ENCODE results near the gene TAF10. TPM values are rescaled to one million over a fixed set of nuclear protein-coding genes. Genes with fewer than 3 reads are reported as not detected.

The TAF10 gene
- polyA plus RNA-seq, 1 donor, result 129 TPM

DNA sequence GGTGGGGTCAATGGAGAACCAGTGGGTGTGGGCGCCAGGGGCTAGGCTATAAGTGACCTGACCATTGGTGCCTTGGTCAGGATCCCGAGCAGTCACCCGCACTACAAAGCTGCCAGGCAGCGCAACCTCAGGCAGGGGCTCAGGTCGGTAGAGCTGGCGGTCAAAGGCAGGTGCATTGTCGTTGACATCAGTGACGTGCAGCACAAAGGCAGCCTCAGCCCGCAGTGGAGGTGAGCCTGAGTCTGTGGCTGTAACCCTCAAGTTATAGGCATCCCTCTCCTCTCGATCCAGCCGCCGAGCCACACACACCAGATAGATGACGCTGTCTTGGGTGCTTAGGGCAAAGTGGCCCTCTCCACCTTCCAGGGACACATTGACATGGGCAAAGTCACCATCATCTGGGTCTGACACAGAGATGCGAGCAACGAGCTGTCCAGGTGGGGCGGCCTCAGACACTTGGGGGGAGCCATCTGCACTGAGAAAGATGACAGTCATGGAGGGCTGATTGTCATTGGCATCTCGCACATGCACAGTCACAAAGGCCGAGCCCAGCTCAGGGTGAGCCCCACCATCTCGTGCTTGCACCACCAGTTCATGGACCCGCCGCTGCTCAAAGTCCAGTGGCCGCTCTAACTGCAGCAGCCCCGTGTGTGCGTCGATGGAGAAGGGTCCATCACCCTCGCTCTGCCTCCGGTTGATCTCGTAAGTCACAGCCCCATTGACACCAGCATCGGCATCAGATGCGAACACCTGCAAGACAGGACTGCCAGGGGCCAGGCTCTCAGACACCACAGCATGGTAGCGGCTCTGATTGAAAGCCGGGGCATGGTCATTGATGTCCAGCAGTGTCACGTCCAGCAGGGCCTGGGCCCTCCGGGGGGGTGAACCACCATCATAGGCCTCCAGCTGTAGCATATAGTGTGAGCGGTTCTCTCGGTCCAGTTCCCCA is 28.3 kb upstream of the TAF10 start:
- DNase-seq, result no peak

DNA sequence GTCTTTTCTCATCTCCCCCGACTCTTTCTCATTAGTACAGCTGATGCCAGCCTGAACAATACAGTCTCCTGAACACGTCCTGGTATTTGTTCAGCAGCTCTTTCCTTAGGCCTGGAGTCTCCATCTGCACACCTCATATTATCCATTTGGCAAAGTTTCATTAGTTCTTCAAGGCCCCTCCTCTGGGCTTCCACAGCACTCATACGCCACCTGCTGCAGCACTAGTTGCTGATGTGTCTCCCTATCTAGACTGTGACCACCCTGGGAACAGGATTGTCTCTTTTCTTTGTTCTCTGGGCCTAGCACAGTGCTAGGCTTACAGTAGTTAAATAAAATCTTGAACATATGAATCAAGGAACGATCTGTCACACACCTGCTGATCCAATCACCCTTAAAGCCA is 26.4 kb upstream of the TAF10 start:
- DNase-seq, result no peak

DNA sequence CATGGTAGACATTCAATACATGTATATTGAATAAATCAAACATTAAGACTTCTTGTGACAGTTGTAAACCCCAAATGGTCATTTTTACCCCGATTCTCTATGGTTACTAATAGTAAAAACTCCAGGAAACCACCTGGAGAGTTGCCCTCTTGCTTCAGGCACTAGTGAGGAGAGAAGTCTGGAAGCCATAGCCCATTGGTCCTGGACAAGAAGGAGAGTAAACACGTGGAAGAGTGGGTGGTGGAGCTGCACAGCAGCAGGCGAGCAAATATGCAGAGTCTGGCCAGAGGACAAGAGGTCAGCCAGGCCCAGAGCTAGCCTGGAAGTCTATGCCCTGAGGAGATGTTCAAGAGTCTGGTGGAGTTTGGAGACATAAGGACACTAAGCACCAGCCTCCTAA is 25.9 kb upstream of the TAF10 start:
- no peak for DNase-seq

DNA sequence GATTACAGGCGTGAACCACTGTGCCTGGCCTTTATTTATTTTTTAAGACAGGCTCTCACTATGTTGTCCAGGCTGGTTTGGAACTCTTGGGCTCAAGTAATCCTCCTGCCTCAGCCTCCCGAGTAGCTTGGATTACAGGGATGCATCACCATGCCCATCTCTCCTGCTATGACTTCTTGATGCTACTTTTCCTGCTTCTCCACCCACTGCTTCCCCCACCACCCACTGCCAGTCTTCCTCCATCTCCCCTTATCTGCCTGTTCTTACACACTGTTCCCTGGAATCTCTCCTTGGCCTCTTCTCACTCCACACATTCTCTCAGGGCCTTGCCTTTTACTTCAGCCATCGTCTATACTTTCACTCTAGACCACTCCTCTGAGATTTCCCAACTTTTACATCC is 24.5 kb upstream of the TAF10 start:
- DNase-seq, result no peak

DNA sequence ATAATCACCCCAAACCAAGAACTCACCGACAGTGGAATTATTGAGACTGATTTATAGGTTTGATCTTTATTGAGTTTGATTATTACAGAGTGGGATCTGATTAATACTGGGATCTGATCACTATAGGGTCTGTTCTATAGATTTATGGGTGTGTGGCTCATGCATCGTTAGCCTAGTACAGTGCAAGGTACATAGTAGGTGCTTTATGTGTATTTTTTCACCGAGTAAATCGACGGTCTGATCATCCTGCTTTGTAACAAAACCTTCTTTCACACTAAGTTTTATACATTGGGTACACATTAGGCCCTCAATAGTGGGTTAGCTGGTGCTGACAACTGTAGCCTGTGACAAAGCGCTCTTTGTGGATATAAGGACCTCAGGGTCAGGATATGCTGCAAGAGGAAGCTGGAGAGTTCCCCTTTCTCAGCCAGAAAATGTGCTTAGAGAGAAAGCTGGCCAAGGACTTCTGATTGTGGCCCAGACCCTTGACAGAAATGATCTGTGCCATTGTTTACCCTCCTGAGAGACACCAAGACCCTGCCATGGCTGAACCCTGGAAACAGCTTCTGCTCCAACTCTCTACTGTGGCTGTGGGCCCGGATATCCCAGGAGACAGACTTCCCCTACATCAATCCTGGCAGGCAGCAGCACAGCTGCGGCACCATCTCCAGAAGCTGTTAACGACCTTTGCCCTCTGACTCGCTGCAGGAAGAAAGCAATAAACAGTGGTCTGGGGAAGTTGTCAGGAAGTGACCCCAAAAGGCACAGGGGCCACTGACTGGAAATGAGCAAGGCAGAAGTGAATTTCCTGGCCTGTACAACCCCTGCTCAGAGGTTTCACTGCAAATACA is 23.3 kb upstream of the TAF10 start:
- DNase-seq, result no peak

DNA sequence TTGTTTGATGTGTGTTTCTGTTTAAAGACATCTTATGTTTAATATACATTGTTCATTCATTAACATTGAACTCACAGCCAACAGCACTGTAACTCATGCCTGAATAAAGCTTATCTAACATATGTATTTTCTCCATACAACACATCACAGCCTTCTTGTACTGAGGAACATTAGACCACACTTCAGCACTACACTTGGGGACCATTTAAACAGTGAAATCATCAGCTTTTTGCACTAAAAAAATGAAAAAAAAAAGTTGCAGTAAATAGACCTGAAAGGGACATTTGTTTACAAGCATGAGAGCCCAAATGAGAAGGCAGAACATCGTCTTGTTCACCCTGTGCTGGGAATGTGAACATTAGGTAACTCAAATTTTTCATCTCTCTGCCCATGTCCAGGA is 22.5 kb upstream of the TAF10 start:
- DNase-seq, result no peak

DNA sequence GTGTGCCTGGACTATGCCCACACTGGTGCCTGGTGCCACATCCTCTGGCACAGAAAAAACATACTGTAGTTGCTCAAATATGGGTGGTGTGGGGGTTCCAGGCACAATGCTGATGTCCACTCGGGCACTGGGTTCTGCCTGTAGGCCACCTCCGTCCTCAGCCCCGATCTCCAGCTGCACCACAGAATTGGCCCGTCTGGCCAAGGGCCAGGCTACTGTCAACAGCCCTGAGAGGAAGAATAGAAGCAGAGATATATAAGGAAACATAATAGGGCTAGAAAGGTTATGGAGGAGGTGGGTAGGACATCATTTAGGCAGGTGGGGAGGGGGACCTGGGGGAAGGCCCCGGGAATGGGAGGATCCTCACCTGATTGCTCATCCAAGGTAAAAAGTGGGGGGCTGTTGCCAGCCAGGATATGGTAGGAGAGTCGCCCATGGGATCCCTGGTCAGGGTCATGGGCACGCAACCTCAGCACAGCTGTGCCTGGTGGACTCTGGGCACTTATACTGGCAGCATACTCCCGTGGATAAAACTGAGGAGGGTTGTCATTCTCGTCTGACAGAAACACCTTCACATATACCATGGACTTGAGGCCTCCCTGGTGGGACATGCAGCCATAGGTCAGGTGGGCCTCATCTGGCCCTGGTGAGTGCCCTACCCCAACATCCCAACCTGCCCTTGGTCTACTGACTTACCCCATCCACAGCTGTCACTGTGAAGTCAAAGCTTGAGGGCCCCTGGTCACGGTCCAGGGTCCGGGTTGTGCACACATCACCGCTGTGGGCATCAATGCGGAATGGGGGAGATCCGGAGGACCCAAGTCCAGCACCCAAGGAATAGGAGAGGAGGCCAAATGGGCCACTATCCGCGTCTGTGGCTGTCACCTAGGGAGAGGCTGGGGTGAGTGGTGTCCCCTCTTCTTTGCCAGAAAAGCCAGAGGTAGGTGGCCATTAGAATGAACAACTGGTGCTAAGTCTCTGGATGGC is 21.7 kb upstream of the TAF10 start:
- DNase-seq, result no peak

DNA sequence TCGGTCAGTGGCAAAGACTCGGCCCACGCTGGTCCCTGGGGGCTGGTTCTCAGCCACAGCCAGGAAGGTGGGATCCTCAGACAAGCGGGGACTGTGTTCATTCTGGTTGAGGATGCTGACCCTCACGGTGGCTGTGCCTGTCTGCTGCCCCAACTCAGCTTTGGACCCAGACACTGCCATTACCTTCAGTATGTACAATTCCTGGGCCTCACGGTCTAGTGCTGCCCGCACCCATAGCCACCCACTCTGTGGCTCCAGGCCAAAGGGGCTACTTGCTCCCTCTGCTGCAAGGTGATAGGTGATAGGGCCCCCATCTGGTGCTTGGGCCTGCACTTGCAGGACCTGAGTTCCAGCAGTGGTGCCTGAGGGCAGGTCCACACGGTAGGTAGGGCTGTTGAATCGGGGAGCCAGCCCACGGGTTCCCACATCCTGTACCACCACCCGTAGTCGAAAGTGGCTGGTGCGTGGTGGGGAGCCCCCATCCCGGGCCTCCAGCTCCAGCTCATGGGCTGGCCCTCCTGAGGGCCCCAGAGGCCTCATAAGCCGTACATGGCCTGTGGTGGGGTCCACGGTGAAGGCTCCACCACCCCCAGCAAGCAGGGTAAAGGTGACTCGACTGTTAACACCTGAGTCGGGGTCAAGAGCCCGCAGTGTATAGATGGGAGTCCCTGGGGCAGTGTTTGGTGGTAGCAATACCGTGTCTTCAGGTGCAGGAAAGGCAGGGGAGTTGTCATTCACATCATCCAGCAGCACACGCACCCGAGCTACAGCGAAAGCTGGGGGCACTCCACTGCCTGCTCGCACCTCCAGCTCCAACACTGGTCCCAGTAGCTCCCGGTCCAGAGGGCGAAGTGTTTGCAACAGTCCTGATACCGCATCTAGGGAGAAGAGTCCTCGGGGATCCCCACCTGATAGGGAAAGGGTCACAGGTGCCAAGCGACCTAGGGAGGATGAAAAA is 20.4 kb upstream of the TAF10 start:
- no peak for DNase-seq

DNA sequence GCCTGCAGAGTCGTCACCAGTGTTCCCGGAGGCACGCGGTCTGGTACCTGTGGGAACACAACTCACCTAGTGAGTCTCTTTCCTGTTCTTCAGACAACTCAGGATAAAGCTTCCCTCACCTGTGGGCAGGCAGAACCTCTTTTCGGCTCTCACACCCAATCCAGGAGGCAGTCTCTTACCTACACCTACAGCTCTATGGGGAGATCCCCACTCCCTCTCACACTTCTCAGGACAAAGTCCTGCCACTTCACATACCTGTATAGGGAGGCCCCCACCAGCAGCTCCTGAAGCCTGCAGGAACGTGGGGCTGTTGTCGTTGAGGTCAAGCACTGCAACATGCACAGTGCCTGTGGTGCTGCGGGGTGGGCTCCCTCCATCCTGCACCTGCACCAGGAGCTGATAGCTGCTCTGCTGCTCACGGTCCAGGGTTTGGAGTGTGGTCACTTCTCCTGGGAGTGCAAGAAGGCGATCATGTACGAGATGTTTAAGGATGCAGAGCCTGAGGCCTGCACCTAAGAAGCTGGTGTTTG is 19.4 kb upstream of the TAF10 start:
- no peak for DNase-seq

DNA sequence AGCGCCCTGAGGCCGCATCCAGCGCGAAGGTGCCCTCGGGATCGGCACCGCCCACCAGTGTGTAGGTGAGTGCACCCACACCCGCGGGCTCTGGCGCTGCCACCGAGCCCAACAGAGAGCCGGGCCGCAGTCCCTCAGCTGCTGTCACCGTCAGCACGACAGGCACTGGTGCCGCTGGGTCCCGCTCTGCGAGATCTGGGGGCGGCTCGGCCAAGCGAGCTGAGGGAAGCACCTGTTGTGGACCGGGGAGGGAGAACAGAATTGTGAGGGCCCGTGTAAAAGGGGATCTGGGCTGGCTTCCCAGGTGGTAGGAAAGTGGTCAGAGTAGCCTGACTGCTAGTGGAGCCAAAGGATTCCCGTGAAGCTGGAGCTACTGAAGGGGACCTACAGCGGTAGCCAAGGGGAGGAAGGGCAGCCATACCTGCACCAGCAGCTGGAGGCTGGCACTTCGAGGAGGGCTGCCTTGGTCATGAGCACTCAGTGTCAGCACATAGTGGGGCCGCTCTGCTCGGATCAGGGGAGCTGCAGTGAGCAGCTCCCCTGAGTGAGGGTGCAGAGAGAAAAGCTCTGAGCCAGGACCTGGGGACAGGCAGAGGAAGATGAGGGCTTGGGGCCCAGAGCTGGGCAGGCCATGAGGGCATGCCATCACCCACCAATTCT is 18.7 kb upstream of the TAF10 start:
- DNase-seq, result no peak

DNA sequence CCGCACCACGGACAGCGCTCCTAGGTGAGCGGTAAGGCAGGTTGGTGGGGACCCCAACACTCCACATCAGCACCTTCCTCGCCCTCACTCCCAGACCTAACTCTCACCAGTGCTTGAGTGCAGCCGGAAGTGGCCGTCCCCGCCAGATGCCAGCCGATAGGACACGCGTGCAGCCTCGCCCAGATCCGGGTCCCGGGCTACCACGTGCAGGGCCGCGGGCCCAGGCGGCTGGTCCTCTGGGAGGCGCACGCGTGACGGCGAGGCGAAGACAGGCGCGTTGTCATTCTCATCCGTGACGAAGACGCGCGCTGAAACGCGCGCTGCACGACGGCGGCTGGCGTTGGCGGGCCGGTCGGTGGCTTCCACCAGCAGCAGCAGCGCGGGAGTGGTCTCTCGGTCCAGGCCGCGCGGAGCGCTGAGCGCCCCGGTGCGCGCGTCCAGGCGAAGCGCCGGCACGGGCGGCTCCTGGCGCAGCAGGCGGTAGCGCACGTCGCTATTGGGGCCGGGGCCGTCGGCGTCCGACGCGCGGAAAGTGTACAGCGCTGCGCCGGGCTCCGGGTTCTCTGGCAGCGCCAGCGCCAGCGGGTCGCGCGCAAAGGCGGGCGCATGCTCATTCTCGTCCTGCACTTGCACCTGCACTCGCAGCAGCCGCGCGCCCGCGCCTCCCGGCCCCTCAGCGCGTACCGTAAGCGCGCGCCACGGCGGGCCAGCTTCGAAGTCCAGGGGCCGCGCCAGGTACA is 18.0 kb upstream of the TAF10 start:
- no peak for DNase-seq

DNA sequence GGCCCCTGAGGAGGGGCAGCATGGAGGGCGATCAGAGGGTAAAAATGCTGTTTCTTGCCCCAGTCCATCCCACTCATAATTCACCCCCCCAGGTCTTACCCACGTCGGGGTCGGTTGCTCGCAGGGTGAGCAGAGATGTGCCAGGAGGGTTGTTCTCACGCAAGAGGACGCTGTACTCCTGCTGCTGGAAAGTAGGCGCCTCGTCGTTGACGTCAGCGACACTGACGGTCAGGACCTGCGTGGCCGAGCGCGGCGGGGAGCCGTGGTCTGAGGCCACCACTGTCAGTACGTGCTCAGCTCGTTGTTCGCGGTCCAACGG is 17.5 kb upstream of the TAF10 start:
- no peak for DNase-seq

DNA sequence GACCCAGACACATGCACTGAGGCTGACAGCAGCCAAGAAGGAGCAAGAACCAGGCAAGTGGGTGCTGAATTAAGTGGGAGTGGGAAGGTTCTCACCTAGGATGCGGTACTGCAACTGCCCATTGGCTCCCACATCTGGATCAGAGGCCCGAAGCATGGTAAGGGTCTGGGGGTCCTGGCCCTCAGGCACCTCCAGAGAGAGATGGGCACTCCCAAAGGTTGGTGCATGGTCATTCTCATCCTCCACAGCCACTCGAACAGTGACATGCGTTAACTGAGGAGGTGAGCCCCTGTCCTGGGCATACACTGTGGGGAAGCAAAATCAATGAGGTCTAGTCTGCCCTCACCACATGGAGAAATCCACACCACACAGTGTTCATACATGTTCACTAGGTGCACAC is 16.5 kb upstream of the TAF10 start:
- no peak for DNase-seq

DNA sequence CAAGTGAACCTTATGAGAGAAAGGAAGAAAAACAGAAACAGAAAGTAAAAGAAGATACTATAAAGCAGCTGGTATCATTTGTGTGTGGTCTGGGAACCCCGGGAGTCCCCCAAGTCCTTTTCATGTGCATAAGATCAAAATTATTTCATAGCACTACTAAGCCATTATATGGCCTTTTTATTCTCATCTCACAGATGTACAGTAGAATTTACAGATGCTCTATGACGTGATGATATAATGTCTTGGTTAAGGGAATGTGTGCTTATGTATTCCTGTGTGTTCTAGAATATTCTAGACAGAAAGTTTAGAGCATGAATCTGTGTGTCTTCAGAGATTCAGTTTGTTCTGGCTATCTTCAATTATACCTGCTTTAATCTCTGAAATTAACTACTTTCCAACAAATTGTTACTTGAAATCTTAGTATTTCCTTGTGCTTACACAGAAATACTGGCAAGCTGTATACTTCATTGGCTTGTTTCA is 15.8 kb upstream of the TAF10 start:
- no peak for DNase-seq

DNA sequence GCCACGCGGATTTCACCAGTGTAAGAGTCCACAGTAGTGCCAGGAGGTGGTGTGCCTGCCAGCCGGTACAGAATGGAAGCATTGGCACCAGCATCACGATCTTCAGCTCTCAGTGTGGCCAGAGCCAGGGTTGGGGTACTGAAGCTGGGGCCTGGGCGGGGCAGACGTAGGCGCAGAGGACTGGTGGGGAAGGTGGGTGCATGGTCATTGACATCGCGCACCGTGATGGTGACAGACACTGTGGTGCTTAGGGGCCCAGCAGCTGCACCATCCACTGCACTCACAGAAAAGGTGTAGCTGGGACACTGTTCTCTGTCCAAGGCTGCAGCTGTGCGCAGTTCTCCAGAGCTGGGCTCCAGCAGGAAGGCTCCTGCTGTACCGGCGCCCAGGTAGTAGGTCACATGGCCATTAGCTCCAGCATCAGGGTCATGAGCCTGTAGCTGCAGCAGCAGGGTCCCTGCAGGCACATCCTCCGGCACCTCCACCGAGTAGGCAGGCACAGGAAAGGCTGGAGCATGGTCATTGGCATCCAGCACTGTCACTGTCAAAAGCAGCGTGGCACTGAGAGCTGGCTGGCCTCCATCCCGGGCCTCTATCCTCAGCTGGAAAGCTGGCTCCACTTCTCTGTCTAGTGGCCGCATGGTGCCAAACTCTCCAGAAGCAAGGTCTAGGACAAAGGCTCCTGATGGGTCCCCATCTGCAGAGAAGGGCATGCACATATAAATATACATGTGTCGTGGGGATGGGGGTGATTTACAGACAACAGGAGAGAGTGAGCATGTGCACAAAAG is 15.2 kb upstream of the TAF10 start:
- no peak for DNase-seq

DNA sequence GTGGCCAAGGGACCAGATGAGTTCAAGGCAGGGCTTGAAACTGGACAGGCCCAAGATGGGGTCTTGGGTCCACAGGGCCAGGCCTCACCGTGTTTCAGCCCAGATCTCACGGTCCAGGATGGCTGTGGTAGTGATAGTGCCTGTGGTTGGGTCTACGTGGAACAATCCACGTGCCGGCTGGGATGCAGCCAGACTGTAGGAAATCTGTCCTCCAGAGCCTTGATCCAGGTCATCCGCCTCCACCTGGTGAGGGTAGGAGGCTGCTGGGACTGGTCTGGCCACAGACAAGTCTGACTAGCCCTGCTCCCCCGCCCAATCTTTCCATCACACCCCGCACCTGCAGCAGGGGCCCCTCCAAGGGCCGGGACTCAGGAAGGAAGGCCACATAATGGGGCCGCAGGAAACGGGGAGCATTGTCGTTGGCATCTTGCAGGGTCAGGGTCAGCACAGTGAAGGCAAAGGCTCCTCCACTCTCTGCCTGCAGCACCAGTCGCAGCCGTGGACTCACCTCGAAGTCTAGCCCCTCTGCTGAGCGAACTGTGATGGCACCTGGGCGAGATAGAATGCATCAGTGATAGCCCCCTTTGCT is 13.9 kb upstream of the TAF10 start:
- DNase-seq, result no peak

DNA sequence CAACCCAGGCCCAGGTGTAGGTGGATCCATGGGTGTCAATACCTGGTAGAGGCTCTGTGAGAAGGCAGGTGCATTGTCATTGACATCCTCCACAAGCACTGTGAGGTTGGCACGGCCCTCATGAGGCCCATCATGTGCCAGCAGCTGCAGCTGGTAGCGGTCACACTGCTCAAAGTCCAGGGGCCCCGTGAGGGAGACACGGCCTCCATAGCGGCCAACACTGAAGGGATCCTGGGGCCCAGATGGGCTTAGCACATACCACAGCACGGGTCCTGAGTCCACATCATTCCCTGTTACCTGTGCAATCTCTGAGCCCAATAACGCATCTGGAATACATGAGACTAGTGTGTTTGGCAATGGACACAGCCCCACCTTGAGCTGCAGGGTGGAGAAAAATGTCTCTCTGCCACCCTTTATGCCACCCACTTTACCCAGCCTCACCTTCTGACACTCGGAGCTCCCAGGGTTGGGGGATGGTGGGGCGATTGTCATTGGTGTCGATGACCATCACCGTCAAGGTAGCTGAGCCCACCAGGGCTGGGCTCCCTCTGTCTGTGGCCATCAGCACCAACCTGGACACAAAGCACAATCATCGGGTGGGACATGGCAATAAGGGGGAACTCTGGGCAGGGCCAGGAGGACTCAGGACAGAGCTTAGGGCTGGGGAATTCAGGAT is 13.3 kb upstream of the TAF10 start:
- DNase-seq, result no peak
